BJ (cell line): Measurements from ENCODE around the gene MRPL38. TPM values are rescaled to one million over a fixed set of nuclear protein-coding genes. Genes with fewer than 3 reads are reported as not detected.
A peak's percentile ranks its signal among the peaks of the same experiment; 100 is the strongest.

Experiments used
- CTCF ChIA-PET: fragments of 350-600 bp; formaldehyde crosslinking; extraction: SDS; loops from one replicate; lab custom pipeline; 2021; ENCODE audit warnings: antibody characterized with exemption, inconsistent platforms; lab: Yijun Ruan, JAX
- POLR2A ChIA-PET: fragments of 300-600 bp; sonication (Branson Sonifier 250); formaldehyde crosslinking; extraction: SDS; loops from one replicate; lab custom pipeline; 2021; ENCODE audit warnings: antibody characterized with exemption; lab: Charles Lee
- DNase-seq: peaks from one replicate; pipeline ENCODE4 v3.0.0-alpha.2; 2011; ENCODE audit warnings: low read depth
- H3K27me3 ChIP-seq: 2 replicates; pipeline ENCODE4 v1.6.0; 2011; ENCODE audit warnings: low read length; ENCODE audit not compliant: control insufficient read depth, insufficient read depth
- H3K36me3 ChIP-seq: 2 replicates; pipeline ENCODE4 v1.5.1; 2011; ENCODE audit warnings: low read length; ENCODE audit not compliant: control insufficient read depth, insufficient read depth
- H3K4me3 ChIP-seq: 2 replicates; pipeline ENCODE4 v1.5.1; 2011; ENCODE audit warnings: low read depth, mild to moderate bottlenecking, control low read depth, low read length
- CTCF ChIP-seq: IDR thresholded peaks from 2 replicates; pipeline ENCODE4 v1.5.1; 2011; ENCODE audit warnings: low read depth, mild to moderate bottlenecking, control low read depth, inconsistent platforms, low read length, moderate library complexity; ENCODE audit not compliant: insufficient read depth
- polyA plus RNA-seq: library from polyadenylated mRNA; depleted of rRNA; stranded (reverse); fragments of >200 nt; gene quantifications from 2 replicates; pipeline ENCODE4 v1.2.3, GENCODE V29; 2011

The MRPL38 gene
- polyA plus RNA-seq, 1 experiment: 60.9 TPM

DNA sequence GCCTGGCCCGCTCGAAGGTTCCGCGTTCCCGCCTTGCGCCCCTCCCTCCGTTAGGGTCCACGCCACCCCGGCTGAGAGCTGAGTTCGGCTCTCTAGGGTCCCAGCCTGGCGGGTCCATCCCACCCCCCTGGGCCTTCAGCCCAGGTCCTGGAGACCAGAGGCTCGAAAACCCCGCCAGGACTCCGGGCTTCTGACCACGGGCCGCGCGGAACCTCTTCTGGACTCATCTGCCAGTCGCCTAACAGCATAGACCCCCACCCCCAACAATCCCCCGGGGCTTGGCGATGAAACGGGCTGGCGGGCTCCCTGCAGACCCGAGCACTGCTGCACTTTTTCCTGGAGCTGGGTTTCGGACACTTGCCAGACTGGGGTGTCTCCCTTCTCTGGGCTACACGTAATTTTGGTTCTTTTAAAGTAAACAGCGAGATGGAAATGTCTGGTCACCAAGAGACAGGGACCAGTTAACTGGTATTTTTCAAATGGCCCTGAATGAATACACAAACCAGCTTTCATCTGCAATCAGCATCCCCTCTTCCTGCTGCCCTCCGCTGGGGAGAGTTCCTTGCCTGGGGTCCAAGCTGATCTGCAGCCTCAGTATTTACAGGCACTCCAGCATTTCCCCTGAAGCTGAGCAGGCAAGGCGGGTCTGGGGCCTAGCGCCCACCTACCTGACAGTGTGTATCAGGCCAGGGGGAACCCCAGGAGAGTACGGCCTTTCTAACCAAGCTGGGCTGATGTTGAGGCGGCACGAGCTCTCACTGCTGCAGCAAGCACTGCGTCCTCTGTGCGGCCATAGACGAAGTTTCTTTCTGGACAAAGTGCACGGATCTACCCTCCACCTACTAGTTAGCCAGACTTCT is 7.3 kb downstream of the MRPL38 start:
- ChIA-PET CTCF (interaction anchor here (0.9 to 6.9 kb wide), 13 partner anchors 8 to 501 kb away, joined by 3 to 58 read pairs (median 8); partner anchors contain the start of genes MRPL38, TRIM47 and WBP2), POLR2A (interaction anchor here (0.6 kb wide), 1 partner anchor 106 kb away, joined by 3 read pairs; no protein-coding TSS in a partner anchor)
- peaks cover 30% of the 10 kb centered on the region for H3K36me3 ChIP-seq
- TF ChIP-seq CTCF: no peak
- no peaks in the 10 kb centered on the region for H3K27me3 ChIP-seq
- H3K4me3 ChIP-seq: peak overlapping the region; percentile 52
- DNase-seq: no peak

DNA sequence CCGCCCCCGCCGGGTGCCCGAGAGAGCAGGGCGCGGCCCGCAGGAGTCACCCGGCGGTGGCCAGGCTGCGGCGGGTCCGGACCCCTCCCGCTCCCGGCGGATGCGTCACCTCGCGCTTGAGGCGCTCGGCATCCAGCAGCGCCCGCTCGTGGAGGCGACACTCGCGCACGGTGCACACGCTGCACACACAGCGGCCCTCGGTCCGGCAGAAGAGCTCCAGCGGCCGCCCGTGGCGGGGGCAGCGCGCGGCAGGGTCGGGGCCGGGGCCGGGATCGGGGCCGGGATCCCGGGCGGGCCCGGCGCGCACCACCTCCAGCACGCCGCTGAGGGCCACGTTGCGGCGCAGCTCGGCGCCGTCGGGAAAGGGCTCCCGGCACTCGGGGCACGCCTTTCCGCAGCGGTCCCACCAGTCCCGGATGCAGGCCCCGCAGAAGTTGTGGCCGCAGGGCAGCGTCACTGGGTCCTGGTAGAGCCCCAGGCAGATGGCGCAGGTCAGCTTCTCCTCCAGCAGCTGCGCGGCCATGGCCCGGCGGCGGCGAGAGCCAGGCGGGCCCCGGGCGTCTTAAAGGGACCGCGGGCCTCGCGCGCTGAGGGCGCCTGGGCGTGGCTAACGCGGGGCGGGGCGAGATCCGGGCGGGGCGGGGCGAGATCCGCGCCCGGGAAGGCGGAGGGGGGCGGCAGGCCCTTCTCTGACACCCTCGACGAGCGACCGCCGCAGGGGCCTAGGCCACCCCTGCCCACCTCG is 8.1 kb downstream of the MRPL38 start, which contains the start of gene TRIM65:
Gene TRIM65 (minus strand): TSS at position 537 of the 745 bp plus-strand sequence. CDS start 14 bp downstream, at position 523.
- peak within 1 kb of the TSS; percentile 52 for H3K4me3 ChIP-seq
- DNase-seq: no peak
- H3K36me3 ChIP-seq: peaks cover 30% of the 10 kb centered on the region
- TF ChIP-seq CTCF: peak; percentile 40
- H3K27me3 ChIP-seq: no peaks in the 10 kb centered on the region
- ChIA-PET CTCF (interaction anchor here (0.7 to 6.9 kb wide), 18 partner anchors 8 to 501 kb away, joined by 3 to 58 read pairs (median 8); partner anchors contain the start of genes MRPL38, TRIM47 and WBP2), POLR2A (interaction anchor here (0.7 kb wide), 1 partner anchor 32 kb away, joined by 3 read pairs; no protein-coding TSS in a partner anchor)

GRCh38 chr17:75895370-75896155 is 9.1 kb downstream of the MRPL38 start:
- peak overlapping the region; percentile 52 for H3K4me3 ChIP-seq
- TF ChIP-seq CTCF: peak; percentile 52
- ChIA-PET POLR2A (no interaction called here), CTCF (interaction anchor here (0.7 to 6.9 kb wide), 18 partner anchors 9 to 554 kb away, joined by 3 to 58 read pairs (median 6); partner anchors contain the start of genes GALK1, MRPL38, TRIM47 and WBP2)
- no peak for DNase-seq
- H3K27me3 ChIP-seq: no peaks in the 10 kb centered on the region
- H3K36me3 ChIP-seq: peaks cover 28% of the 10 kb centered on the region

GRCh38 chr17:75894049-75894733 is 10.5 kb downstream of the MRPL38 start:
- no peak for DNase-seq
- TF ChIP-seq CTCF: no peak
- Histone ChIP-seq H3K4me3 (no peak overlapping the region), H3K27me3 (no peaks in the 10 kb centered on the region), H3K36me3 (peaks cover 20% of the 10 kb centered on the region)
- ChIA-PET CTCF (interaction anchor here (0.8 to 6.9 kb wide), 11 partner anchors 10 to 144 kb away, joined by 3 to 58 read pairs (median 4); partner anchors contain the start of genes GALK1, TRIM47 and WBP2), POLR2A (interaction anchor here (1.4 kb wide), 1 partner anchor 109 kb away, joined by 18 read pairs; the partner anchor contains the start of gene UNK)
